GM12875 (cell line): ENCODE data around the gene SLC38A4.

Experiments
- H3K4me3 ChIP-seq: one replicate; pipeline ENCODE4 v1.5.1; 2011; ENCODE audit warnings: low read depth, low read length, control low read depth
- TF ChIP-seq, protein P1 (sequence below): IDR thresholded peaks from 2 replicates; pipeline ENCODE4 v1.5.1; 2011; ENCODE audit warnings: low read depth, mild to moderate bottlenecking, control low read depth, inconsistent platforms, low read length, moderate library complexity, borderline replicate concordance; ENCODE audit not compliant: insufficient read depth

Gene SLC38A4

GRCh38 chr12:46839232-46839631 is 13.4 kb upstream of the SLC38A4 start:
- TF ChIP-seq, protein P1, sequence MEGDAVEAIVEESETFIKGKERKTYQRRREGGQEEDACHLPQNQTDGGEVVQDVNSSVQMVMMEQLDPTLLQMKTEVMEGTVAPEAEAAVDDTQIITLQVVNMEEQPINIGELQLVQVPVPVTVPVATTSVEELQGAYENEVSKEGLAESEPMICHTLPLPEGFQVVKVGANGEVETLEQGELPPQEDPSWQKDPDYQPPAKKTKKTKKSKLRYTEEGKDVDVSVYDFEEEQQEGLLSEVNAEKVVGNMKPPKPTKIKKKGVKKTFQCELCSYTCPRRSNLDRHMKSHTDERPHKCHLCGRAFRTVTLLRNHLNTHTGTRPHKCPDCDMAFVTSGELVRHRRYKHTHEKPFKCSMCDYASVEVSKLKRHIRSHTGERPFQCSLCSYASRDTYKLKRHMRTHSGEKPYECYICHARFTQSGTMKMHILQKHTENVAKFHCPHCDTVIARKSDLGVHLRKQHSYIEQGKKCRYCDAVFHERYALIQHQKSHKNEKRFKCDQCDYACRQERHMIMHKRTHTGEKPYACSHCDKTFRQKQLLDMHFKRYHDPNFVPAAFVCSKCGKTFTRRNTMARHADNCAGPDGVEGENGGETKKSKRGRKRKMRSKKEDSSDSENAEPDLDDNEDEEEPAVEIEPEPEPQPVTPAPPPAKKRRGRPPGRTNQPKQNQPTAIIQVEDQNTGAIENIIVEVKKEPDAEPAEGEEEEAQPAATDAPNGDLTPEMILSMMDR, result no peak
- no peak overlapping the region for H3K4me3 ChIP-seq

GRCh38 chr12:46835785-46836184 is 10.0 kb upstream of the SLC38A4 start:
- H3K4me3 ChIP-seq, result no peak overlapping the region
- TF ChIP-seq, protein P1, result no peak

- no peak overlapping the region for H3K4me3 ChIP-seq
- TF ChIP-seq, protein P1, result no peak
Measured at GRCh38 chr12:46832130-46832704, 6.4 kb upstream of the SLC38A4 start.

GRCh38 chr12:46831335-46832129 is 5.7 kb upstream of the SLC38A4 start:
- no peak overlapping the region for H3K4me3 ChIP-seq

DNA sequence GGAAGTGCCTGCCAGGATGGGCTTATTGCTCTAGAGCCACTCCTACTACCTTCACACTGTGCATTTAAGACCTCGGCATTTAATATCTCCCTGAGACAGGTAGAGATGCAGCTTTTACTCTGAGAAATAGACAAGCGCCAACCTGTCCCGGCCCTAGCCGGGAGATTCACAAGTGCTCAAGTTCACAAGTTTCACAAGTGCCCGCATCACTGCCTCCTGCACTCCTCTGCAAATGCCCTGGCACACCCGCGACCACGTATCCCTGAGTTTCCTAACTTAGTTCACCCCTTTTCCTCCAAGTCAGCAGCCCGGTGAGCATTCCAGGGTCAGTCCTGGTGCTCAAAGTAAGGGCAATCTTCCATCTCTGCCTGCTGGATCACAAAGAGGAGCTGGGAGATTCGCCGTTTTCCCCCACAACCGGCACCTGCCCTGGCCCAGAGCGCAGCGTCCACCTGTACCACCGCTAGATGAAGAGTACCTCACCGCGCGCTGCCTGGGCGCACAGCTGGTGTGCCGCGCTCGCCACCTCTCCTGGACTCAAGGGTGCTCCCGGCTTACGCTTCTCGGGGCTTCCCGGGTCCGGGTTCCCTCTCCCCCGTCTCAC is 5.0 kb upstream of the SLC38A4 start:
- no peak overlapping the region for H3K4me3 ChIP-seq
- TF ChIP-seq, protein P1, result no peak

More at GRCh38 chr12:46831335-46832129, 5.7 kb upstream of the SLC38A4 start:
- TF ChIP-seq, protein P1, result no peak

DNA sequence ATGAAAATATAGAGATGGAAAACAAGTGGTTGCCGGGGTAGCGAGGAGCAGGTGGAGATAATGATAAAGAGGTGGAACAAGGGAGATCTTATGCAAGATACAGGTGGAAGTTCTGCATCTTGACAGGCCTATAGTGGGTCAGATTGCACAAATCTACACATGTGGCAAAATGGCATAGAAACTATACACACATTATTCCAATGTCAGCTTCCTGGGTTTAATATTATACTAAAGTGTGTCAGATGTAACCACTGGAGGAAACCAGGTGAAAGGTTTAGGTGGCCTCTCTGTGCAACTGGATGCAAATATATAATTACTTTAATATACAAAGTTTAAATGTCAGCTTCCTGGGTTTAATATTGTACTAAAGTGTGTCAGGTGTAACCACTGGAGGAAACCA is 1.1 kb downstream of the SLC38A4 start:
- TF ChIP-seq, protein P1, result no peak
- H3K4me3 ChIP-seq, result no peak overlapping the region
